Measurements from ENCODE around the gene ATP6V0D1.
"Not testable (repeated sequence)": the region's sequence is repeated elsewhere in the genome, so short reads cannot be mapped to it uniquely, and the experiment has no call there.

DNA sequence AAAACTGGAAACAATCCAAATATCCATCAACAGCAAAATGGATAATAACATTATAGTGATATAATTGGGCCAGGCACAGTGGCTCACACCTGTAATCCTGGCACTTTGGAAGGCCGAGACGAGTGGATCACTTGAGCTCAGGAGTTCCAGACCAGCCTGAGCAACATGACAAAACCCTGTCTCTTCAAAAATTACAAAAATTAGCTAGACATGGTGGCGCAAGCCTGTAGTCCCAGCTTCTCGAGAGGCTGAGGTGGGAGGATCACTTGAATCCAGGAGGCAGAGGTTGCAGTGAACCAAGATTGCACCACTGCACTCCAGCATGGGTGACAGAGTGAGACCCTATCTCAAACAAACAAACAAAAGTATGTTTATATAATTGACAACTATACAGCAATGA, 6.6 kb upstream of the ATP6V0D1 start:
- not testable (repeated sequence) for TF ChIP-seq CTCF (IDR thresholded peaks at IDR 0.05; ENCODE audit: low read length); EZH2 (IDR thresholded peaks at IDR 0.05; ENCODE audit: borderline replicate concordance, low read length)
